ENCODE data around the gene CLIP1. TPM values are rescaled to one million over a fixed set of nuclear protein-coding genes. Genes with fewer than 3 reads are reported as not detected.
A peak's percentile ranks its signal among the peaks of the same experiment; 100 is the strongest.

The CLIP1 gene
- total and polyA plus RNA-seq, 8 donors = 16.0 to 133 (median 75.9) TPM

GRCh38 chr12:122318607-122319605 lies 103.6 kb downstream of the CLIP1 start:
- Histone ChIP-seq H3K9me3 (no peaks in the 10 kb centered on the region), H3K4me3 (no peak overlapping the region), H3K36me3 (peaks cover 38 to 95% (median 95%) of the 10 kb centered on the region in 4 donors), H3K27me3 (no peaks in the 10 kb centered on the region), H3K27ac (peak overlapping the region; percentile 61 to 68 (median 66)), H3K4me1 (peaks cover 0 to 20% (median 4%) of the 10 kb centered on the region in 4 donors)
- 80 to 90% (median 85%) methylated on average over 8 of the region's 8 CpGs for WGBS, 5 donors
- DNase-seq = no peak
- intact Hi-C loops (cut with DNase I; ENCODE audit: low total_unique reads) = no loop called here
- TF ChIP-seq POLR2A (IDR thresholded peaks at IDR 0.05) (no peak), POLR2AphosphoS5 (IDR thresholded peaks at IDR 0.05) (peak in 2 of 3 donors; percentile 41 to 48), CTCF (IDR thresholded peaks at IDR 0.05) (no peak), EP300 (IDR thresholded peaks at IDR 0.05) (no peak)

GRCh38 chr12:122312926-122313325 lies 109.5 kb downstream of the CLIP1 start:
- Histone ChIP-seq H3K4me3 (no peak overlapping the region), H3K27me3 (no peaks in the 10 kb centered on the region), H3K4me1 (no peaks in the 10 kb centered on the region), H3K27ac (no peak overlapping the region), H3K9me3 (no peaks in the 10 kb centered on the region), H3K36me3 (peaks cover 25 to 98% (median 88%) of the 10 kb centered on the region in 4 donors)
- 90 to 98% (median 96%) methylated on average over 5 of the region's 5 CpGs for WGBS, 5 donors
- TF ChIP-seq CTCF (IDR thresholded peaks at IDR 0.05) (no peak), POLR2A (IDR thresholded peaks at IDR 0.05) (no peak), EP300 (IDR thresholded peaks at IDR 0.05) (no peak), POLR2AphosphoS5 (IDR thresholded peaks at IDR 0.05) (no peak)
- no peak for DNase-seq
- intact Hi-C loops (cut with DNase I; ENCODE audit: low total_unique reads) = no loop called here

- 89 to 91% (median 90%) methylated on average over 5 of the region's 5 CpGs for WGBS, 5 donors
- H3K4me1 ChIP-seq = no peaks in the 10 kb centered on the region
- H3K36me3 ChIP-seq = peaks cover 15 to 96% (median 88%) of the 10 kb centered on the region in 4 donors
- no peak overlapping the region for H3K4me3 ChIP-seq
- H3K9me3 ChIP-seq = no peaks in the 10 kb centered on the region
- TF ChIP-seq EP300 (IDR thresholded peaks at IDR 0.05) (no peak), CTCF (IDR thresholded peaks at IDR 0.05) (no peak), POLR2A (IDR thresholded peaks at IDR 0.05) (no peak), POLR2AphosphoS5 (IDR thresholded peaks at IDR 0.05) (no peak)
- intact Hi-C loops (cut with DNase I; ENCODE audit: low total_unique reads) = no loop called here
- H3K27ac ChIP-seq = no peak overlapping the region
- H3K27me3 ChIP-seq = no peaks in the 10 kb centered on the region
- DNase-seq = no peak
Measured at GRCh38 chr12:122311696-122312095, 110.8 kb downstream of the CLIP1 start.

GRCh38 chr12:122310626-122311333 lies 111.7 kb downstream of the CLIP1 start:
- peaks cover 16 to 96% (median 88%) of the 10 kb centered on the region in 4 donors for H3K36me3 ChIP-seq
- no peak overlapping the region for H3K4me3 ChIP-seq
- H3K27ac ChIP-seq = no peak overlapping the region
- TF ChIP-seq CTCF (IDR thresholded peaks at IDR 0.05) (no peak), EP300 (IDR thresholded peaks at IDR 0.05) (no peak), POLR2A (IDR thresholded peaks at IDR 0.05) (no peak), POLR2AphosphoS5 (IDR thresholded peaks at IDR 0.05) (no peak)
- WGBS, 5 donors = 92 to 96% (median 95%) methylated on average over 3 of the region's 3 CpGs
- H3K4me1 ChIP-seq = no peaks in the 10 kb centered on the region
- intact Hi-C loops (cut with DNase I; ENCODE audit: low total_unique reads) = no loop called here
- no peaks in the 10 kb centered on the region for H3K27me3 ChIP-seq
- no peaks in the 10 kb centered on the region for H3K9me3 ChIP-seq
- no peak for DNase-seq
